Measurements from ENCODE around the gene GAB3. TPM values are rescaled to one million over a fixed set of nuclear protein-coding genes. Genes with fewer than 3 reads are reported as not detected.
A peak's percentile ranks its signal among the peaks of the same experiment; 100 is the strongest.

Gene GAB3
- total and polyA plus RNA-seq, 9 of the 15 experiments (the other 6 are each of a cell fraction or from before 2014, with no cell fraction given): 16.1 to 31.4 (median 20.2) TPM

DNA sequence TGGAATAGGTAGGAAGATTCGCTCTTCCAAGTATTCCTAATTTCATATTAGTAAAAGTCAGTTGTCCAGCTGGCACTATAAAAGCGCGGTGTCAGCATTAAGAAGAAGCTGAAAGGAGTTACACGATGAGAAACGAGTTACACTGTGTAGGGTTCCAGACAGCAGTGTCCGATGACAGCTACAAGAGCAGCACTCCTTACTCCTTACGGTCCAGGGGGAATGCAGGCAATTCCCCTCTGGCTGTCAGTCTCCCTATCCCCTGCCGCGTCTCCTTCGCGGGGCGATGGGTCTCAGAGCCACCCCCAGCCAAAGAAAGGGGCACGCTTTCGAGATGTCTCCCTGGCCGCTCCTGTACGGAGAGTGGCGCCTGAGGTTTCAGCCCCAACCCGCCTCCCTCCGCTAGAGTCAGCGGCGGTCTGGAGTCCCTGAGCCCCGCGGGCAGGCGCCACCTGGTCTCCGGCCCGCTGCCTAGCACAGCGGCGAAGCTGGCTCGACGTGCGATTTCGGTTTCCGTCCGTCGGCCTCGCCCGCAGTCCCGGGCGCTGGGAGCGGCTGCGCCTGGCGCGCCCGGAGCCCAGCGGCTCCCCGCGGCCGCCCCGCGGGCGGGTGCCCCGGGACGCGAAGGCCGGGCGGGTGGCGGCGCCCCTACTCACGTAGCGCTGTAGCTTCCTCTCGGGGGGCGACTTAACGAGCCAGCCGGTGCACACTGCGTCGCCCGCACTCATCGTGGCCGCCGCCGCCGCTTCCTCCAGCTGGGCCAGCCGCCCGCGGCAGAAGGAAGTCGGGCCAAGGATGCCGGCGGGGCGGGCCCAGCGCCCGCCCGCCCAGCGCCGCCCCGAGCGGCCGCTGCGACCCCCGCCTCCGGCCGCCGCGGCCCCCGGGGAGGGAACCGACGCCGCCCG is at the start of gene GAB3 (continued):
- no peak; the same call in 1 of the 2 replicates for TF ChIP-seq RBFOX2 (IDR thresholded peaks at IDR 0.05; ENCODE audit: low read depth, low read length)
- no peak for TF ChIP-seq NCOA2 (IDR thresholded peaks at IDR 0.05; ENCODE audit: partially characterized antibody in 2 of 2)
- TF ChIP-seq, protein P1, sequence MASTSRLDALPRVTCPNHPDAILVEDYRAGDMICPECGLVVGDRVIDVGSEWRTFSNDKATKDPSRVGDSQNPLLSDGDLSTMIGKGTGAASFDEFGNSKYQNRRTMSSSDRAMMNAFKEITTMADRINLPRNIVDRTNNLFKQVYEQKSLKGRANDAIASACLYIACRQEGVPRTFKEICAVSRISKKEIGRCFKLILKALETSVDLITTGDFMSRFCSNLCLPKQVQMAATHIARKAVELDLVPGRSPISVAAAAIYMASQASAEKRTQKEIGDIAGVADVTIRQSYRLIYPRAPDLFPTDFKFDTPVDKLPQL (IDR thresholded peaks at IDR 0.05; ENCODE audit: extremely low read depth, insufficient read length): no peak
- no peak for TF ChIP-seq JUN (IDR thresholded peaks at IDR 0.05; ENCODE audit: borderline replicate concordance, low read depth, low read length)
- no peak for TF ChIP-seq JUN (CRISPR knock-in tag; IDR thresholded peaks at IDR 0.05; ENCODE audit: borderline replicate concordance)
- TF ChIP-seq KLF6 (CRISPR knock-in tag; IDR thresholded peaks at IDR 0.05; ENCODE audit: borderline replicate concordance): no peak
- TF ChIP-seq ZNF57 (CRISPR knock-in tag; IDR thresholded peaks at IDR 0.05): no peak
- TF ChIP-seq, protein P2, sequence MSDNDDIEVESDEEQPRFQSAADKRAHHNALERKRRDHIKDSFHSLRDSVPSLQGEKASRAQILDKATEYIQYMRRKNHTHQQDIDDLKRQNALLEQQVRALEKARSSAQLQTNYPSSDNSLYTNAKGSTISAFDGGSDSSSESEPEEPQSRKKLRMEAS (CRISPR knock-in tag; IDR thresholded peaks at IDR 0.05): no peak
- no peak for TF ChIP-seq NELFE (IDR thresholded peaks at IDR 0.05; ENCODE audit: insufficient read depth, insufficient read length)
- TF ChIP-seq, protein P3, sequence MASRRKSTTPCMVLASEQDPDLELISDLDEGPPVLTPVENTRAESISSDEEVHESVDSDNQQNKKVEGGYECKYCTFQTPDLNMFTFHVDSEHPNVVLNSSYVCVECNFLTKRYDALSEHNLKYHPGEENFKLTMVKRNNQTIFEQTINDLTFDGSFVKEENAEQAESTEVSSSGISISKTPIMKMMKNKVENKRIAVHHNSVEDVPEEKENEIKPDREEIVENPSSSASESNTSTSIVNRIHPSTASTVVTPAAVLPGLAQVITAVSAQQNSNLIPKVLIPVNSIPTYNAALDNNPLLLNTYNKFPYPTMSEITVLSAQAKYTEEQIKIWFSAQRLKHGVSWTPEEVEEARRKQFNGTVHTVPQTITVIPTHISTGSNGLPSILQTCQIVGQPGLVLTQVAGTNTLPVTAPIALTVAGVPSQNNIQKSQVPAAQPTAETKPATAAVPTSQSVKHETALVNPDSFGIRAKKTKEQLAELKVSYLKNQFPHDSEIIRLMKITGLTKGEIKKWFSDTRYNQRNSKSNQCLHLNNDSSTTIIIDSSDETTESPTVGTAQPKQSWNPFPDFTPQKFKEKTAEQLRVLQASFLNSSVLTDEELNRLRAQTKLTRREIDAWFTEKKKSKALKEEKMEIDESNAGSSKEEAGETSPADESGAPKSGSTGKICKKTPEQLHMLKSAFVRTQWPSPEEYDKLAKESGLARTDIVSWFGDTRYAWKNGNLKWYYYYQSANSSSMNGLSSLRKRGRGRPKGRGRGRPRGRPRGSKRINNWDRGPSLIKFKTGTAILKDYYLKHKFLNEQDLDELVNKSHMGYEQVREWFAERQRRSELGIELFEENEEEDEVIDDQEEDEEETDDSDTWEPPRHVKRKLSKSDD (conservative IDR thresholded peaks at IDR 0.05; ENCODE audit: low read length): no peak
- TF ChIP-seq MAFF (IDR thresholded peaks at IDR 0.05; ENCODE audit: low read length): peak; percentile 90
- TF ChIP-seq ARID2 (IDR thresholded peaks at IDR 0.05): no peak
- no peak for TF ChIP-seq RBBP5 (IDR thresholded peaks at IDR 0.05; ENCODE audit: borderline replicate concordance, insufficient read depth, low read length, poor library complexity, severe bottlenecking)
- no peak for TF ChIP-seq LEF1 (IDR thresholded peaks at IDR 0.05)
- TF ChIP-seq, protein P4, sequence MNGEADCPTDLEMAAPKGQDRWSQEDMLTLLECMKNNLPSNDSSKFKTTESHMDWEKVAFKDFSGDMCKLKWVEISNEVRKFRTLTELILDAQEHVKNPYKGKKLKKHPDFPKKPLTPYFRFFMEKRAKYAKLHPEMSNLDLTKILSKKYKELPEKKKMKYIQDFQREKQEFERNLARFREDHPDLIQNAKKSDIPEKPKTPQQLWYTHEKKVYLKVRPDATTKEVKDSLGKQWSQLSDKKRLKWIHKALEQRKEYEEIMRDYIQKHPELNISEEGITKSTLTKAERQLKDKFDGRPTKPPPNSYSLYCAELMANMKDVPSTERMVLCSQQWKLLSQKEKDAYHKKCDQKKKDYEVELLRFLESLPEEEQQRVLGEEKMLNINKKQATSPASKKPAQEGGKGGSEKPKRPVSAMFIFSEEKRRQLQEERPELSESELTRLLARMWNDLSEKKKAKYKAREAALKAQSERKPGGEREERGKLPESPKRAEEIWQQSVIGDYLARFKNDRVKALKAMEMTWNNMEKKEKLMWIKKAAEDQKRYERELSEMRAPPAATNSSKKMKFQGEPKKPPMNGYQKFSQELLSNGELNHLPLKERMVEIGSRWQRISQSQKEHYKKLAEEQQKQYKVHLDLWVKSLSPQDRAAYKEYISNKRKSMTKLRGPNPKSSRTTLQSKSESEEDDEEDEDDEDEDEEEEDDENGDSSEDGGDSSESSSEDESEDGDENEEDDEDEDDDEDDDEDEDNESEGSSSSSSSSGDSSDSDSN (IDR thresholded peaks at IDR 0.05; ENCODE audit: borderline replicate concordance in 1 of 2, low read depth in 2 of 2, low read length in 2 of 2): peak; percentile 35 to 63; a peak in 1 of 4 replicates
- TF ChIP-seq, protein P5, sequence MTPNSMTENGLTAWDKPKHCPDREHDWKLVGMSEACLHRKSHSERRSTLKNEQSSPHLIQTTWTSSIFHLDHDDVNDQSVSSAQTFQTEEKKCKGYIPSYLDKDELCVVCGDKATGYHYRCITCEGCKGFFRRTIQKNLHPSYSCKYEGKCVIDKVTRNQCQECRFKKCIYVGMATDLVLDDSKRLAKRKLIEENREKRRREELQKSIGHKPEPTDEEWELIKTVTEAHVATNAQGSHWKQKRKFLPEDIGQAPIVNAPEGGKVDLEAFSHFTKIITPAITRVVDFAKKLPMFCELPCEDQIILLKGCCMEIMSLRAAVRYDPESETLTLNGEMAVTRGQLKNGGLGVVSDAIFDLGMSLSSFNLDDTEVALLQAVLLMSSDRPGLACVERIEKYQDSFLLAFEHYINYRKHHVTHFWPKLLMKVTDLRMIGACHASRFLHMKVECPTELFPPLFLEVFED (CRISPR knock-in tag; conservative IDR thresholded peaks at IDR 0.05): no peak

All from K562 (cell line).